SK-N-MC (cell line): ENCODE measurements around the gene FOXP1.

ENCODE experiments used
- EZH2 ChIP-seq: fragments of 200-600 bp; sonication (generic); IDR thresholded peaks from one replicate; pipeline ENCODE4 v1.6.1; 2017; ENCODE audit warnings: antibody characterized with exemption
- FOXP2 ChIP-seq: optimal IDR thresholded peaks from 2 replicates; pipeline ENCODE3; 2011; ENCODE audit warnings: mild to moderate bottlenecking, moderate library complexity; ENCODE audit not compliant: insufficient read depth; ENCODE audit errors: extremely low read length, control extremely low read depth
- POLR2AphosphoS5 ChIP-seq: IDR thresholded peaks from 2 replicates; pipeline ENCODE4 v1.6.1; 2012; ENCODE audit warnings: mild to moderate bottlenecking, low read depth, low read length, borderline replicate concordance

DNA sequence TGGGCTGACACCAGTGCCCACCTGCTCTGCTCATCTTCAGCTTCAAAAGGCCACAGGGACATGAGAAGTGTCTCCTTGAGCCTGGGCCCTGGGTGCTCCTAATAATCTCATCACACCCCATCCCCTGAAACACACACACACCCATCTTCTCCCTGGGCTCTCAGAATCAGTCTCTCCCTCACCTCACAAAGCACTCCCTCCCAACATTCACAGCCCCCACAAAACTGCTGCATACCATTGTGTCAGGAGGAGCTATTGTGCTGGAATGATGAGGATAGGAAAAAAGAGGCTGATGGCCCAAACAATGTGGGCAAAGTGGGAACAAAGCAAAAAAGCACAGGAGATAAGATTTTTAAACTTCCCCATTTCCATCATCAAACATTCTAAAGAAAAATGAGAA, 16.8 kb downstream of the FOXP1 start:
- TF ChIP-seq POLR2AphosphoS5 (no peak), FOXP2 (no peak), EZH2 (no peak)
